Stimulated activated CD4-positive, alpha-beta T cell treated with anti-CD3 and anti-CD28 coated beads, Interleukin-2, amount 100 ng/mL, for 4 hours (primary cell): ENCODE results near the gene GALNT15.

Source experiments
- DNase-seq: peaks from one replicate; pipeline ENCODE4 v3.0.0-alpha.2; 2020; ENCODE audit warnings: low read depth

The GALNT15 gene

GRCh38 chr3:16187213-16187790 lies 12.8 kb downstream of the GALNT15 start:
- DNase-seq, result no peak

GRCh38 chr3:16188071-16188470 lies 13.6 kb downstream of the GALNT15 start:
- no peak for DNase-seq

- no peak for DNase-seq
Observed at GRCh38 chr3:16189201-16189600, 14.7 kb downstream of the GALNT15 start.

GRCh38 chr3:16190704-16191103 lies 16.2 kb downstream of the GALNT15 start:
- no peak for DNase-seq

GRCh38 chr3:16191591-16191990 lies 17.1 kb downstream of the GALNT15 start:
- no peak for DNase-seq

- DNase-seq, result no peak
Observed at GRCh38 chr3:16192176-16192811, 17.8 kb downstream of the GALNT15 start.

- no peak for DNase-seq
Observed at GRCh38 chr3:16198427-16198826, 23.9 kb downstream of the GALNT15 start.

- DNase-seq, result no peak
Observed at GRCh38 chr3:16199769-16200168, 25.3 kb downstream of the GALNT15 start.

- DNase-seq, result no peak
Observed at GRCh38 chr3:16200411-16200810, 25.9 kb downstream of the GALNT15 start.

- DNase-seq, result no peak
Observed at GRCh38 chr3:16203031-16203430, 28.6 kb downstream of the GALNT15 start.

GRCh38 chr3:16203671-16204629 lies 29.5 kb downstream of the GALNT15 start:
- no peak for DNase-seq

- DNase-seq, result no peak
Observed at GRCh38 chr3:16204751-16205150, 30.3 kb downstream of the GALNT15 start.

- no peak for DNase-seq
Observed at GRCh38 chr3:16205156-16205870, 30.8 kb downstream of the GALNT15 start.

- DNase-seq, result no peak
Observed at GRCh38 chr3:16207031-16207430, 32.6 kb downstream of the GALNT15 start.

GRCh38 chr3:16211176-16211904 lies 36.9 kb downstream of the GALNT15 start:
- DNase-seq, result no peak

- DNase-seq, result no peak
Observed at GRCh38 chr3:16214366-16214765, 39.9 kb downstream of the GALNT15 start.

GRCh38 chr3:16216373-16216935 lies 42.0 kb downstream of the GALNT15 start:
- DNase-seq, result no peak

GRCh38 chr3:16219777-16220176 lies 45.3 kb downstream of the GALNT15 start:
- no peak for DNase-seq

GRCh38 chr3:16221990-16222389 lies 47.5 kb downstream of the GALNT15 start:
- no peak for DNase-seq

GRCh38 chr3:16222547-16222946 lies 48.1 kb downstream of the GALNT15 start:
- no peak for DNase-seq

GRCh38 chr3:16224325-16224724 lies 49.8 kb downstream of the GALNT15 start:
- no peak for DNase-seq
